ENCODE measurements around the gene RXRA. TPM values are rescaled to one million over a fixed set of nuclear protein-coding genes. Genes with fewer than 3 reads are reported as not detected.

Gene RXRA
- total RNA-seq, 1 donor from 2014 or later = 20.5 TPM

DNA sequence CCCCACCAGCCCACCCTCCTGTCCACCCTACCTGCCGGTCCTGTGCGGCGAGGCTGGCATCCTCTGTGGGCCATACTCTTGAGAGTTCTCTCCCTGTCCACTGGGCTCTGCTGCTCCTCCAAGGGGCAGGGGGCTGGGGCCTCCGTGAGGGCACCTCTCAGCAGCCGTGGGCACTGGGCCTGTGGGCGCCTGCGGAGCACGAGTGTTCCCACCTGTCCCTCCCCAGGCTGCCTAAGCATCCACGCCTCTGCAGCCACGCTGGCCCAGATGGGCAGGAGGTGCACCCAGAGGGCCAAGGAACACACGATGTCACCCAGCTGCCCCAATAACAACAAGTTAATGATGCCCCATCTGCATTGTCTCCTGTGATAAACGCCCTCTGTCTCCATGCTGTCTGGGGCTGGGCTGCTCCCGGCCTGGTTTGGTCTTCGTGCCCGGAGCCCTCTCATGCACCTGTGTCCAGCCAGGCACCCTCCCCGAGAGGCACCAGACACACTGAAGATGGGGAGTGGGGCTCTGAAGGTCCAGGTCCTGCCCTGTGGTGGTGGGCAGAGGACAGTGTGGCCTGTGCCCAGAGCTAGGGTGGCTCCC, 114.5 kb downstream of the RXRA start:
- Mint-ChIP-seq H3K4me3 (ENCODE audit: unreplicated experiment) (no peak overlapping the region), H3K4me1 (ENCODE audit: low read depth, unreplicated experiment) (peaks cover 35% of the 10 kb centered on the region), H3K9me3 (ENCODE audit: unreplicated experiment) (peaks cover 12% of the 10 kb centered on the region), H3K27ac (ENCODE audit: unreplicated experiment) (peak overlapping the region; percentile 64), H3K36me3 (ENCODE audit: unreplicated experiment) (no peaks in the 10 kb centered on the region), H3K27me3 (ENCODE audit: unreplicated experiment) (peaks cover 11% of the 10 kb centered on the region)
- no peak for DNase-seq
- TF ChIP-seq, protein P1, sequence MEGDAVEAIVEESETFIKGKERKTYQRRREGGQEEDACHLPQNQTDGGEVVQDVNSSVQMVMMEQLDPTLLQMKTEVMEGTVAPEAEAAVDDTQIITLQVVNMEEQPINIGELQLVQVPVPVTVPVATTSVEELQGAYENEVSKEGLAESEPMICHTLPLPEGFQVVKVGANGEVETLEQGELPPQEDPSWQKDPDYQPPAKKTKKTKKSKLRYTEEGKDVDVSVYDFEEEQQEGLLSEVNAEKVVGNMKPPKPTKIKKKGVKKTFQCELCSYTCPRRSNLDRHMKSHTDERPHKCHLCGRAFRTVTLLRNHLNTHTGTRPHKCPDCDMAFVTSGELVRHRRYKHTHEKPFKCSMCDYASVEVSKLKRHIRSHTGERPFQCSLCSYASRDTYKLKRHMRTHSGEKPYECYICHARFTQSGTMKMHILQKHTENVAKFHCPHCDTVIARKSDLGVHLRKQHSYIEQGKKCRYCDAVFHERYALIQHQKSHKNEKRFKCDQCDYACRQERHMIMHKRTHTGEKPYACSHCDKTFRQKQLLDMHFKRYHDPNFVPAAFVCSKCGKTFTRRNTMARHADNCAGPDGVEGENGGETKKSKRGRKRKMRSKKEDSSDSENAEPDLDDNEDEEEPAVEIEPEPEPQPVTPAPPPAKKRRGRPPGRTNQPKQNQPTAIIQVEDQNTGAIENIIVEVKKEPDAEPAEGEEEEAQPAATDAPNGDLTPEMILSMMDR (IDR thresholded peaks at IDR 0.05; ENCODE audit: partially characterized antibody, unreplicated experiment) = no peak

DNA sequence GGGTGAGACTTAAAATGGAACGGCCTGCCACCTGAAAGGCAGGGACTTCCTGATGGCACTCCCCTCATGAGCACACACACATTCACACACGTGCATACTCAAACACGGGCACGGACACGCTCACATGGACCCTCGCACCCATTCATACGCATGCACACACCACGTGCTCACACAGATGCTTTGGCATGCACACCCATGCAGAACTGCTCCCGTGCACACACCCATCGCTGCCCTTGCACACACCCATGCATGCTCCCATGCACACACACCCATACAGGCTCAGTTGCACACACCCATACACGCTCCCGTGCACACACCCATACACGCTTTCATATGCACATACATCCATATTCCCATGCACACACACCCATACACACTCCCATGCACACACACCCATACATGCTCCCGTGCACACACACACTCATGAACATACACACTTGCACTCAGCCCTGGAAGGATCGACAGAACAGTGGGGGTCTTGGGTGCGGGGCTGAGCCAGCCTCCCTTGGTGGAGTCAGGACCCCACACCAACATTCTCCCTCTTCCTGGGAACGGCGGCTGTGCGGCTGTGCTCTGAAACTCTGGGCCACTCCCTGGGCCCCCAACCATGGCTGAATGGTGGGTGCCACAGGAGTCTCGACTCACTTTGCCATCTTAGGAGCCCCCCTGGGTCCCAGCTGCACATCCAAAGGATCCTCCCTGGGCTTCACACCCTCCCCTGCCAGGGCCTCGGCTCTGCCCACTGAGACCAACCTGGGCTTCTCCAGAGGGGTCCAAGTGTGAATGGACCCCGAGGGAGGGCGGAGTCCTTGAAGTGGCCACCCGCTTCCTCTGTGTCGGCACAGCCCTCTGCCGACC, 115.2 kb downstream of the RXRA start:
- TF ChIP-seq, protein P1 (IDR thresholded peaks at IDR 0.05; ENCODE audit: partially characterized antibody, unreplicated experiment) = no peak
- no peaks in the 10 kb centered on the region for H3K36me3 Mint-ChIP-seq (ENCODE audit: unreplicated experiment)

DNA sequence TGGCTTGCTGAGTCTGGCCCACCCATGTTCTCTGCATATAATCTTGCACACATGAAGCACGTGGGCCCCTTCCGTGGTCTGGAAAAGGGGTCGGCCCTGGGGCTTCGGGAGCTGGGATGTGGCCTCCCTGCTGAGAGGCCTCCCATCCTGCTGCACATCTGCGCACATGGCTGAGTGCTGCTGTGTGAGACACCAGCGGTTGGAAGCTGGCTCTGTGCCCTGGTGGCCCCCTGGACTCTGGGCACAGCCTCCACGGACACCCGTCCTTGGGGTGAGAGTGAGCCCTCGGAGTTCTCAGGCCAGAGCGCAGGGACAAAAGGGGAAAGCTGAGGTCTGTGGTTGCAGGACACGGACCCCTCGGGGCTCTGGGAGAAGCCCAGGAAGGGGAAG, 115.8 kb downstream of the RXRA start:
- H3K36me3 Mint-ChIP-seq (ENCODE audit: unreplicated experiment) = no peaks in the 10 kb centered on the region
- TF ChIP-seq, protein P1 (IDR thresholded peaks at IDR 0.05; ENCODE audit: partially characterized antibody, unreplicated experiment) = no peak
- H3K27me3 Mint-ChIP-seq (ENCODE audit: unreplicated experiment) = peaks cover 8% of the 10 kb centered on the region
- no peak for DNase-seq
- H3K27ac Mint-ChIP-seq (ENCODE audit: unreplicated experiment) = no peak overlapping the region
- H3K4me3 Mint-ChIP-seq (ENCODE audit: unreplicated experiment) = peak overlapping the region; percentile 34
- H3K4me1 Mint-ChIP-seq (ENCODE audit: low read depth, unreplicated experiment) = peaks cover 23% of the 10 kb centered on the region
- H3K9me3 Mint-ChIP-seq (ENCODE audit: unreplicated experiment) = peaks cover 8% of the 10 kb centered on the region

More for the DNA sequence above, 115.2 kb downstream of the RXRA start:
- Mint-ChIP-seq H3K4me3 (ENCODE audit: unreplicated experiment) (peak overlapping the region; percentile 10), H3K9me3 (ENCODE audit: unreplicated experiment) (peaks cover 8% of the 10 kb centered on the region), H3K27me3 (ENCODE audit: unreplicated experiment) (peaks cover 8% of the 10 kb centered on the region), H3K27ac (ENCODE audit: unreplicated experiment) (no peak overlapping the region), H3K4me1 (ENCODE audit: low read depth, unreplicated experiment) (peaks cover 27% of the 10 kb centered on the region)
- no peak for DNase-seq

DNA sequence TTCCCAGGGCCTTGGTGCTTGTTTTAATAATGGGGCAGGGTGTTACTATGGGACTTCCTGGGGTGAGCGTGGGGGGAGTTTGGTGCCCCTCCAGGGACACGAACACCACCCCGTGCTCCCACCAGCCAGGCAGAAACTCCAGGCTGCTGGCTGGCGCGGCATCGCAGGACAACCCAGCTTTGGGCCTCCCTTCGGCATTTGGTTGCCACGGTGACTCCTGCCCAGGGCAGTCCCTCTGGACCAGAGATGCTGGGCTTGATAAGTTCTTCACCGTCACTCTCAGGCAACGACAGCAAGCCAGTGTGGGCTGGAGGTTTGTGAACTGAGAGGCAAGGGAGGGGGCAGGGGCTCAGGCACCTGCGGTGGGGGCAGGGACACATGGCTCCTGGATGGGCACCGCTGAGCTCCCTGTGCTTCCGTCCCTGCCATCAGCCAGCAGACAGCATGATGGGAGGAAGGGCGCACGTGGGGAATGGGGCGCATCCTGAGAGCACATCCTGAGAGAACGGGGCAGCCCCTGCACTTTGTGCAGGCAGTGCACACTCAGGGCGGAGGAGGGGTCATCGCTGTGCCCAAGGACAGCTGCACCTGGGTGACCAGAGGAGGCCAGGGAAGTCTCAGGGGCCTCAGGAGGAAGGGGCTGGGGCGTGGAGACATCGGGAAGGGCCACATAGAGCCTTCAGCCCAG, 116.4 kb downstream of the RXRA start:
- TF ChIP-seq, protein P1 (IDR thresholded peaks at IDR 0.05; ENCODE audit: partially characterized antibody, unreplicated experiment) = no peak
- Mint-ChIP-seq H3K9me3 (ENCODE audit: unreplicated experiment) (peaks cover 8% of the 10 kb centered on the region), H3K4me1 (ENCODE audit: low read depth, unreplicated experiment) (peaks cover 21% of the 10 kb centered on the region), H3K27me3 (ENCODE audit: unreplicated experiment) (peaks cover 8% of the 10 kb centered on the region), H3K27ac (ENCODE audit: unreplicated experiment) (no peak overlapping the region), H3K4me3 (ENCODE audit: unreplicated experiment) (no peak overlapping the region), H3K36me3 (ENCODE audit: unreplicated experiment) (no peaks in the 10 kb centered on the region)
- DNase-seq = peak; percentile 73

All from glutamatergic neuron (in vitro differentiated cells).